Measurements from ENCODE around the gene CCDC90B.

DNA sequence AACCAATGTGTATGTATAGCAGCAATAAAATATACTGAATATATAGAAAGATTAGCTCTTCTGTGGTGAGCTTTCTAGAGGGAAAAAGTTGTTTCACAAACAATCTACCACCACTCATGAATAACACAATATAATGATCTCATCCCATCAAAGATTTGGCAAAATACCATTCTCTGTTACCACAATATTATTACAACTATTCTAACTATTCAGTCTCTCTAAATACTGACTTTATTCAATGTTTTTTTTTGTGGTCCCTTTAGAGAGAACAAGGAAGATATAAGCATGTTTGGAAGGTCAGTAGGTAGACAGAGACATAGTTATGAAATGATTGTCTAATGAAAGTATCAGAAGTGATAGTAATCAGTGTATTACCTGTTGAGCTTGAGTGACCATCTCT, 7.8 kb downstream of the CCDC90B start:
- TF ChIP-seq, protein P1, sequence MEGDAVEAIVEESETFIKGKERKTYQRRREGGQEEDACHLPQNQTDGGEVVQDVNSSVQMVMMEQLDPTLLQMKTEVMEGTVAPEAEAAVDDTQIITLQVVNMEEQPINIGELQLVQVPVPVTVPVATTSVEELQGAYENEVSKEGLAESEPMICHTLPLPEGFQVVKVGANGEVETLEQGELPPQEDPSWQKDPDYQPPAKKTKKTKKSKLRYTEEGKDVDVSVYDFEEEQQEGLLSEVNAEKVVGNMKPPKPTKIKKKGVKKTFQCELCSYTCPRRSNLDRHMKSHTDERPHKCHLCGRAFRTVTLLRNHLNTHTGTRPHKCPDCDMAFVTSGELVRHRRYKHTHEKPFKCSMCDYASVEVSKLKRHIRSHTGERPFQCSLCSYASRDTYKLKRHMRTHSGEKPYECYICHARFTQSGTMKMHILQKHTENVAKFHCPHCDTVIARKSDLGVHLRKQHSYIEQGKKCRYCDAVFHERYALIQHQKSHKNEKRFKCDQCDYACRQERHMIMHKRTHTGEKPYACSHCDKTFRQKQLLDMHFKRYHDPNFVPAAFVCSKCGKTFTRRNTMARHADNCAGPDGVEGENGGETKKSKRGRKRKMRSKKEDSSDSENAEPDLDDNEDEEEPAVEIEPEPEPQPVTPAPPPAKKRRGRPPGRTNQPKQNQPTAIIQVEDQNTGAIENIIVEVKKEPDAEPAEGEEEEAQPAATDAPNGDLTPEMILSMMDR (IDR thresholded peaks at IDR 0.05), result no peak
- TF ChIP-seq EZH2 (IDR thresholded peaks at IDR 0.05; ENCODE audit: borderline replicate concordance, insufficient read depth, low read depth, low read length, poor library complexity, severe bottlenecking), result no peak
